DMS79 (cell line): ENCODE data around the gene ABCD1.
A peak's percentile ranks its signal among the peaks of the same experiment; 100 is the strongest.
"Not testable (repeated sequence)": the region's sequence is repeated elsewhere in the genome, so short reads cannot be mapped to it uniquely, and the experiment has no call there.

ENCODE experiments used
- DNase-seq: peaks from one replicate; lab custom pipeline; 2025; lab: John Stamatoyannopoulos, UW

ABCD1 gene

GRCh38 chrX:153709726-153710674 is 14.7 kb upstream of the ABCD1 start:
- DNase-seq: no peak

GRCh38 chrX:153714256-153714655 is 10.4 kb upstream of the ABCD1 start:
- DNase-seq: no peak

GRCh38 chrX:153717445-153717844 is 7.2 kb upstream of the ABCD1 start:
- no peak for DNase-seq

GRCh38 chrX:153719238-153719637 is 5.4 kb upstream of the ABCD1 start:
- no peak for DNase-seq

GRCh38 chrX:153719701-153720100 is 5.0 kb upstream of the ABCD1 start:
- DNase-seq: no peak

- no peak for DNase-seq
These were observed 1.8 kb upstream of the ABCD1 start for GRCh38 chrX:153722704-153723350.

GRCh38 chrX:153723351-153724251 is 1.1 kb upstream of the ABCD1 start:
- no peak for DNase-seq

- no peak for DNase-seq
These were observed 579 bp downstream of the ABCD1 start for GRCh38 chrX:153725039-153725831.

- DNase-seq: no peak
These were observed 1.2 kb downstream of the ABCD1 start for GRCh38 chrX:153725832-153726285.

- DNase-seq: peak; percentile 18
These were observed 1.8 kb downstream of the ABCD1 start for GRCh38 chrX:153726286-153727122.

- DNase-seq: peak; percentile 17
These were observed 2.7 kb downstream of the ABCD1 start for GRCh38 chrX:153727123-153727931.

GRCh38 chrX:153728095-153728494 is 3.4 kb downstream of the ABCD1 start:
- DNase-seq: no peak

- no peak for DNase-seq
These were observed 4.4 kb downstream of the ABCD1 start for GRCh38 chrX:153728951-153729631.

GRCh38 chrX:153730115-153730514 is 5.5 kb downstream of the ABCD1 start:
- DNase-seq: not testable (repeated sequence)

GRCh38 chrX:153731117-153731844 is 6.6 kb downstream of the ABCD1 start:
- DNase-seq: no peak

GRCh38 chrX:153731845-153732215 is 7.2 kb downstream of the ABCD1 start:
- no peak for DNase-seq

- no peak for DNase-seq
These were observed 7.7 kb downstream of the ABCD1 start for GRCh38 chrX:153732401-153732800.

- no peak for DNase-seq
These were observed 9.1 kb downstream of the ABCD1 start for GRCh38 chrX:153733651-153734240.
